Fibroblast of skin of left biceps (primary cell): ENCODE results near the gene ARL5C.
"Not testable (repeated sequence)": the region's sequence is repeated elsewhere in the genome, so short reads cannot be mapped to it uniquely, and the experiment has no call there.

Source experiments
- DNase-seq, 2 experiments: peaks; one replicate each; pipeline ENCODE4 v3.0.0-alpha.2; 2013; ENCODE audit warnings: low read depth in 2 of 2

The ARL5C gene

DNA sequence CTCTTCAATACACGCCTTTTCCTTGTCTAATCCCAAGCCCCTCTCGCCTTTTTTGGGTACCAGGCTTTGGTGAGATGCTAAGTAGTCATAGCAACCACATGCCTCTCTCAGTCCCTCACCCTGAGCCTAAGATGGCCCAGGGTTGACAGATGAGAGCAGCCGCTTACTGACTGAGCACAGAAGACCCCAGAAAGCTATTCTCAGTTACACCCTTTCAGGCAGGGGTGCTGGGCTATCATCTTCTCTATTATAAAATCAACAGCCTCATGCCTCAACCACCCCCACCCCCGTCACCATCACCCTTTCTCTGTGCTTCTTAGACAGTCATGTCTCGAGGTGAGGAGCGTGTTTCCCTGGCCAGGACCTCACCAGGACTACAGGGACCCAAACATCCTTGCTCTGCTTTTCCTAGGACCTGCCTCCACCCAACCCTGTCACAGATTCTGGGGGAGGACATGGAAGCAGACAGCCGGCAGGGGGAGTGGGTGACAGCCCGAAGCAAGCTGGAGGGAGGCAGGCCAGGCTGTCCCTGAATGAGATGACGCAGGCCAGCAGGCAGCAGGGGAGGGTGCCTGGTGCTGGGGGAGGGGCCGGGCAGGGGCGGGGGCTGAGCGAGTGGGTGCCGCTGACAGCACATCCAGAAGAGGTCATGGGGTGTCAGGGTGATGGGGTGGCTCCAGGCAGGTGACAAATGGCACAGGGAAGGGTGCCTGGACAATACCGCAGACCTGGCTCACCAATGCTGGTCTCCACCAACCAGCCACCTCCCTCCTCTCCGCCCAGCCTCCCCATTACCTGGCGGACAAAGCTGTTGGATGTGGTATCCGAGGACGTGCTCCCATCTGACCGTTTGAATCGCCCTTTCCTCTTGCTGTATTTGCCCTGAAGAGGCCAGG, 28.4 kb upstream of the ARL5C start:
- DNase-seq: no peak

GRCh38 chr17:39193346-39193745, 27.4 kb upstream of the ARL5C start:
- DNase-seq: no peak

DNA sequence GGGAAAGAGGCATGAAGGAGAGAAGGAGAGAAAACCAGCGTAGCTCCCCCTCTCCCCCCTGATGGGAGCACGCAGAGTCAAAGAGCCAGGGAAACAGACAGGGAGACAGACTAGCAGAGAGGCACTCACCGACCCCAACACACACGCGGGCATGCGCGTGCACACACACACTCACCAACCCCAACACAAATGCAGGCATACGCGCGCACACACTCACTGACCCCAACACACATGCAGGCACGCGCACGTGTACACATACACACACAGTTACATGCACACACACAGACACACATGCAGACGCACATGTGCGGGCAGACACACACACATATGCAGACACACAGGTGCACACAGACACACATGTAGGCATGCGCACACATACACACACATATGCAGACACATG, 26.9 kb upstream of the ARL5C start:
- DNase-seq: no peak

DNA sequence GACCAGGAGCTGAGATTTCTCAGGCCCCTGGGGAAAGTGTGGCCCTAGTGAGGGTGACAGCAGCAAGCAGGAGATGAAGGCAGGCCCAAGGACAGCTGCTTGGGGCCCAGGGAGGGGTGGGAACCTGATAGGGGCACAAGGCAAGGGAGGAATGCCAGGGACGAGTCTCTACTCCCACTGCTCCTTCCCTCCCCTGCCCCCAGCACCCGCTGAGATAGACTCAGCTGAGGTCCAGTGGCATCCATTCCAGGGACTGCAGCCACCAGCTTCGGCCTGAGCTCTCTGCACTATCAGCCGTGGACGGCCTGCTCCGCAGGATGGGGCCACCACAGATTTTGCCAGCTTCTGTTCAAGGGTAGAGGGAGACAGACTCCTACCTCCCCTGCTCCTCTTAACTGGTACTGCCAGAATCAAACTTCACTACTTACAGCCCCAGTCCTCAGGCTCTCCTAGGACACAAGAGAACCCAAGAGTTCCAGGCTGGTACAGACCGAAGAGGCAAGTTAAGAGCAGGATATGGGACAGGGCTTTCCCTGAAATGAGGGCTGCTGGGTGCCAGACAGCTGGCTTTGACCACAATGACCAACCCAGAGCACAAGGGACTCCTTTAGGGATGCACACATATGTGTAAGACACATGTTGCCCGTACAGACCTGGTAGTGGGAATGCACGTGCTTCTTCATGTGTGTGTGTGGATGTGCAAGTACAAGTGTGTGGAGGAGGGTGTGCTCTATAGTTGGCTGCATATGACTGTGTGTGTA, 26.0 kb upstream of the ARL5C start:
- DNase-seq: no peak

GRCh38 chr17:39187152-39187830, 21.3 kb upstream of the ARL5C start:
- DNase-seq: no peak

DNA sequence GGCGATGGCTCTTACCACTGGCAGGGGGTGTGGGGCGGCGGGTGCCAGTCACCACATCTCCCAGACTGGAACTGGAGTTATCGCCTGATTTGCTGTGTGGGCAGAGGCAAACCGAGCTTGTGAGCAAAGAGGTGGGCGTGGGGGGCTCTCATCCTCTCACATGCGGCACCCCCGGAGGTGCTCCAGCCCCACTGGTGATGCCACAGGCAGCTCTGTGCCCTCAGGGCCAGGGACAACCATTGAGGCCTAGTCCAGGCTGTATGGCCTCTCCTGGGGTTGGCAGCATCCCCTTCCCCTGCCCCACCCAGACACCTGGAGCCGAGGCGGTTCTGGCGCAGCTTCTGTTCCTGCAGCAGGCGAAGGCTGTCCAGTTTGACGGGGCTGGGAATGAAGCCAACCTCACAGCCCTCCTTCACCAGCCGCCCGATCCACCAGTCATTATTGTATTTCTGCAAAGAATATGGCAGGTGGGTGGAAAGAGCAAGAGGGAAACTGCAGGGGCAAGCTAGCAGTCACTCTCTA, 20.6 kb upstream of the ARL5C start:
- DNase-seq: no peak

DNA sequence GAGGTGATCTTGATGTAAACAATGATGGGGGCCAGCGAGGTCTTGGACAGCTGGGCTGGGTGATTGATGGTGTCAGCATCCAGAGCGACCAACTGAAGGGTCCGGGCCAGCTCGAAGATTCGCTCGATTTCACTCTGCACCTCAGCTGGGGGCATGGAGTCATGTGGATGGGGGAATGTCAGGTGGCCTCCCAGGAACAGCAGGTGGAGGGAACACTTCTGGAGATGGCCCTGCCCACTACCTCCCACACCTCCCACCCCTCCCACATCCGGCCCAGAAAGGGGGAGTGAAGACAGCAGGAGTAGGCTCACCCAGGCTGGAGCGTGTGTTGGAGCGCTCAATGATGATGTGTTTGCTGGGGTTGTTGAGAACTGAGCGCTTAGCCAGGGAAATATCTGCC, 17.8 kb upstream of the ARL5C start:
- DNase-seq: no peak

DNA sequence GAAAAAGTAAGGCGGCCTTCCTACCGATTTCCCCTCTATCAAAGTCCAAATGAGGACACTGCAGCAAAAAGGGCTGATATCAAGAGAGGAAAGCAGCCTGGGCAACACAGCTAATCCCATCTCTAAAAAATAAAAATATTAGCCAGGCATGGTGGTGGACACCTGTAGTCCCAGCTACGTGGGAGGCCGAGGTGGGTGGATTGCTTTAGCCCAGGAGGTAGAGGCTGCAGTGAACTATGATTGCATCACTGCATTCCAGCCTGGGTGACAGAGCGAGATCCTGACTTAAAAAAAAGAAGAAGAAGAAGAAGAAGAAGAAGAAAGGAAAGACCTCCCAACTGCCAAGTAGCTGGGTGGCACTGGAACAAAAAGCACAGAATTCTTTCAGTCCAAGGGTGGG, 17.1 kb upstream of the ARL5C start:
- no peak for DNase-seq

DNA sequence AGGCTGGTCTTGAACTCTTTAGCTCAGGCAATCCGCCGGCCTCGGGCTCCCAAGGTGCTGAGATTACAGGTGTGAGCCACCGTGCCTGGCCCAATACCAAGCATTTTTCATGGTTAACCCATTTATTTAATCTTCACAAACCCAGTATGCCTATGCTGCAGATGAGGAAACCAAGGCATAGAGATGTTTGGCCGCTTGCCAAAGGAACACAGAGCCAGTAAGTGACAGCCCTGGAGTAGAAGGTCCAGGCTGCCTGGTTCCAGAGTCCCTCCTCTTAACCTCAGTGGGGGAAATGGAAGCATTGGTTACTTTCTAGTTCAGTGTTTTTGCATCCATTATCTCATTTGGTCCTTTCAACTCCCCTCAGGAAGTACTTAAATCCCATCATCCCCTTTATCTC, 15.3 kb upstream of the ARL5C start:
- DNase-seq: no peak

DNA sequence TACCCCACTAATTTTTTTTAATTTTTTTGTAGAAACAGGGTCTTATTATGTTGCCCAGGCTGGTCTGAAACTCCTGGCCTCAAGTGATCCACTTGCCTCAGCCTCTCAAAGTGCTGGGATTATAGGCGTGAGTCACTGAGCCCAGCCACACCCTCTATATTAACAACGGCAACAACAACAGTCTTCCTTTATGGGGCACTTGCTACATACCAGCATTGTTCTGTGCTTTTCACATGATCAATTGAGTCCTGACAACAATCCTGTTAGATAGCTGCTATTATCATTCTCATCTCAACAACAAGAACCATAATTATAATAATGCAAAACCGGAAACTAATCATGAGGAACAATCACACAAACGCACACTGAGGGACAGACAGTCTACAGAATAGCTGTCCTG, 12.6 kb upstream of the ARL5C start:
- no peak for DNase-seq

- DNase-seq: no peak
These were observed 11.3 kb upstream of the ARL5C start for GRCh38 chr17:39177256-39177655.

DNA sequence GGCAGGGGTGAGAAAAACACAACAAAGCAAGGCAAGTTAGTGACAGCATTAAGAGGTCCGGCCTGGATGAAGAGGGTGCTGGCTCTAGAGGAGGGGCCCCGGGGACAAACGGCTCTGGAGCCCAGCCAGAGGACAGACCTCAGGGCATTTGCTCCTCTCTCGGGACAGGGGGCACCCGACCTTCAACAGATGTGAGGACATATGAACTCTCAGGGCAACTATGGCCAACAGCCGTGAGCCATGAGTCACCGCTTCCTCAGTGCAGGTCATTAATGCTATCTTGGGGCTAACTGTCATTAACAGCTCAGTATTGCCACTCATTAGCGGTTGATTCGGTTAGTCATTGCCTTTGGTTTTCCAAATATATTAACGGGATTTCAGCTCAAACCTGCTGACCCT, 9.7 kb upstream of the ARL5C start:
- no peak for DNase-seq

- DNase-seq: no peak
These were observed 9.1 kb upstream of the ARL5C start for GRCh38 chr17:39174920-39175694.

- DNase-seq: no peak
These were observed 7.7 kb upstream of the ARL5C start for GRCh38 chr17:39173526-39174274.

GRCh38 chr17:39173080-39173479, 7.1 kb upstream of the ARL5C start:
- DNase-seq: no peak

GRCh38 chr17:39171933-39172332, 6.0 kb upstream of the ARL5C start:
- DNase-seq: no peak

GRCh38 chr17:39170558-39170957, 4.6 kb upstream of the ARL5C start:
- DNase-seq: no peak

DNA sequence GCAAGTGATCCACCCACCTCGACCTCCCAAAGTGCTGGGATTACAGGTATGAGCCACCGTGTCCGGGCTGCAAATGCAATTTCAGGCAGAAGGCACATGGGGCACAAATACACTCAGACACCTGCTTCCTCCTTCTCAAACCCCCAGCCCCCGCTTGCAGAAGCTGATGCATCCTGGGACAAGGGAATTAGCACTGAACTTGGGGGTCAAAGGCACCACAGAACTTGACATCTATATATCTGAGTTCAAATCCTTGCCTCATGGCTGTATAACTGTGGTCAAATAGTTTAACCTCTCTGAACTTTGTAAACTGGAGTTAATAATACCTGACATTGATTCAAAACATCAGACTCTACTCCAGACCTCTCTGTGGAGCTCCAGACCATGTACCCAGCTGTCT, 4.1 kb upstream of the ARL5C start:
- no peak for DNase-seq

GRCh38 chr17:39169518-39169917, 3.6 kb upstream of the ARL5C start:
- no peak for DNase-seq

DNA sequence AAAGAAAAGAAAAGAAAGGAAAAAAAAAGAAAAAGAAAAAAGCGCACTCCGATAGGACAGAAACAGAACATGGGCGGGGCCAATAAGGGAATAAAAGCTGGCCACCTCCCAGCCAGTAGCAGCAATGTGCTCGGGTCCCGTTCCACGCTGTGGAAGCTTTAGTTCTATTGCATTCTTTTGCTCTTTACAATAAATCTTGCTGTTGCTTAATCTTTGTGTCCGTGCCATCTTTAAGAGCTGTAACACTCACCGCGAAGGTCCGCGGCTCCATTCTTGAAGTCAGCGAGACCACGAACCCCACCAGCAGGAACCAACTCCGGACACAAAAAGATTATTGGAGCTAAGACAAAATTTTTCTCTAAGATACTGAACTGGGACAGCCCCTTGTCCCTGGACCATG, 3.1 kb upstream of the ARL5C start:
- DNase-seq: no peak

- not testable (repeated sequence) for DNase-seq
These were observed 2.5 kb upstream of the ARL5C start for GRCh38 chr17:39168503-39168902.
